HCT116 (cell line): ENCODE data around the gene GNAS.

ENCODE experiments used
- EZH2 ChIP-seq: fragments of 200-600 bp; sonication (generic); IDR thresholded peaks from 2 replicates; pipeline ENCODE4 v1.6.1; 2017; ENCODE audit warnings: antibody characterized with exemption, mixed run types
- FOSL1 ChIP-seq: IDR thresholded peaks from 2 replicates; pipeline ENCODE4 v1.6.1; 2012; ENCODE audit warnings: low read depth
- POLR2A ChIP-seq: IDR thresholded peaks from 2 replicates; pipeline ENCODE4 v1.7.0; 2011; ENCODE audit warnings: borderline replicate concordance; ENCODE audit not compliant: insufficient read depth, insufficient read length; ENCODE audit errors: extremely low read depth
- POLR2AphosphoS5 ChIP-seq: IDR thresholded peaks from 2 replicates; pipeline ENCODE4 v1.6.1; 2011; ENCODE audit warnings: mild to moderate bottlenecking, low read depth, low read length, moderate library complexity
- SIN3A ChIP-seq: IDR thresholded peaks from 2 replicates; pipeline ENCODE4 v1.6.1; 2012; ENCODE audit warnings: low read depth
- TF ChIP-seq, protein P1 (sequence below): IDR thresholded peaks from 2 replicates; pipeline ENCODE4 v1.6.1; 2012
- TF ChIP-seq, protein P2 (sequence below), 3 experiments: fragments of 200-600 bp in 1 of 3; sonication (generic) in 1 of 3; IDR thresholded peaks in 2 of 3; conservative IDR thresholded peaks in 1 of 3; 2 replicates each; pipeline ENCODE4 v1.5.1; 2012 to 2017; ENCODE audit warnings: low read depth in 2 of 3, low read length in 2 of 3, antibody characterized with exemption in 1 of 3, borderline replicate concordance in 1 of 3, control low read depth in 1 of 3, mild to moderate bottlenecking in 1 of 3, mixed read lengths in 1 of 3, mixed run types in 1 of 3, moderate library complexity in 1 of 3; ENCODE audit not compliant: insufficient read depth in 1 of 3

DNA sequence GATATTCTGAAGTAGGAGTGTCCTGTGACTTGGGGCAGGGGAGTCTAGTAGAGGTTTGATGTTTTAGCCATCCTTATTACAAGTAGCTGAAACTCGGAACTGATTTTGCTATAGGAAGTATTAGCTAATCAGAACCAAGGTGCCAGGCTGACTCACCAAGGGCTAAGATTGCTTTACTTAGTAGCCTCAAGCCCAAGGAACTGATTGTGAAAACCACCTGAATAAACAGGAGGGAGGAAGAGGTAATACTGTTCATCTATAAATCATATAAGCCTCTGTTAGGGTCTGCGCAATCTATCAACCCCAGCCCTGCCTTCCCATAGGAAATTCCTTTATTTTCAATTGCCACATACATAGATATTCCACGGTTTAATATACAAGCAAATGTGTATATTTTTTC is 54.4 kb downstream of the GNAS start:
- TF ChIP-seq, protein P1, sequence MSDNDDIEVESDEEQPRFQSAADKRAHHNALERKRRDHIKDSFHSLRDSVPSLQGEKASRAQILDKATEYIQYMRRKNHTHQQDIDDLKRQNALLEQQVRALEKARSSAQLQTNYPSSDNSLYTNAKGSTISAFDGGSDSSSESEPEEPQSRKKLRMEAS: no peak
- no peak for TF ChIP-seq POLR2A
- no peak for TF ChIP-seq SIN3A
- TF ChIP-seq POLR2AphosphoS5: no peak
- TF ChIP-seq EZH2: no peak
- TF ChIP-seq, protein P2, sequence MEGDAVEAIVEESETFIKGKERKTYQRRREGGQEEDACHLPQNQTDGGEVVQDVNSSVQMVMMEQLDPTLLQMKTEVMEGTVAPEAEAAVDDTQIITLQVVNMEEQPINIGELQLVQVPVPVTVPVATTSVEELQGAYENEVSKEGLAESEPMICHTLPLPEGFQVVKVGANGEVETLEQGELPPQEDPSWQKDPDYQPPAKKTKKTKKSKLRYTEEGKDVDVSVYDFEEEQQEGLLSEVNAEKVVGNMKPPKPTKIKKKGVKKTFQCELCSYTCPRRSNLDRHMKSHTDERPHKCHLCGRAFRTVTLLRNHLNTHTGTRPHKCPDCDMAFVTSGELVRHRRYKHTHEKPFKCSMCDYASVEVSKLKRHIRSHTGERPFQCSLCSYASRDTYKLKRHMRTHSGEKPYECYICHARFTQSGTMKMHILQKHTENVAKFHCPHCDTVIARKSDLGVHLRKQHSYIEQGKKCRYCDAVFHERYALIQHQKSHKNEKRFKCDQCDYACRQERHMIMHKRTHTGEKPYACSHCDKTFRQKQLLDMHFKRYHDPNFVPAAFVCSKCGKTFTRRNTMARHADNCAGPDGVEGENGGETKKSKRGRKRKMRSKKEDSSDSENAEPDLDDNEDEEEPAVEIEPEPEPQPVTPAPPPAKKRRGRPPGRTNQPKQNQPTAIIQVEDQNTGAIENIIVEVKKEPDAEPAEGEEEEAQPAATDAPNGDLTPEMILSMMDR (IDR thresholded peaks at IDR 0.05 in 2 of 3, conservative IDR thresholded peaks at IDR 0.05 in 1 of 3; ENCODE audit: borderline replicate concordance in 1 of 3, insufficient read depth in 1 of 3, low read depth in 2 of 3, low read length in 2 of 3): no peak
- no peak for TF ChIP-seq FOSL1
